GM10266 (cell line): ENCODE measurements around the gene NTRK3.
"Not testable (repeated sequence)": the region's sequence is repeated elsewhere in the genome, so short reads cannot be mapped to it uniquely, and the experiment has no call there.

Experiments used
- DNase-seq: peaks from one replicate; pipeline ENCODE4 v3.0.0; 2012; ENCODE audit errors: extremely low spot score
- TF ChIP-seq, protein P1 (sequence below): IDR thresholded peaks from 2 replicates; pipeline ENCODE4 v1.5.1; 2012; ENCODE audit warnings: mild to moderate bottlenecking, low read depth; ENCODE audit not compliant: control insufficient read depth, insufficient read depth; ENCODE audit errors: missing control alignments

The NTRK3 gene

DNA sequence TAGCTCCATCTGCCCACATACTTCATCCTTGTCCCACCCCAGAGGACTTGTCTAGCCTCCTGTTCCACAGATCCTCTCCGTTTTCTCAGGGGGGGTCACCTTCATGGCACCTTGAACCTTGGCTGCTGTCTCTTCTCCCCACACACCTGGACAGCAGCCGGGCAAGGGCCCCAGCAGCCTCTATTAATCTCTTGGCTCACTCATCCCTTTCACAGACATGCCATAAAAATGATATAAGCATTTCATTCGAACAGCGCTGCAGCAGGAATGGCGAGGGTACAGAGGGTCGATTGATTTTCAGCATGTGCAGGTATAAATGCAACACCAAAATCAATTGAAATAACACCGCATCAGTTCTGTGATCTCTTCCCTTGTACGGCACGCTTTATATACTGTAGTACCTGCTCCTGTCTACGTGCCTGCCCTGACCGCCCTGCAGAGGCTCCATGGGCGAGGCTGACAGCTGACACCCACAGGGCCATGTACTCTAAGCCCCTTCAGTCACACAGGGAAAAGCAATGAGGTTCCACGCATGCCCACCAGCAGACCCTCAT, 209.9 kb downstream of the NTRK3 start:
- TF ChIP-seq, protein P1, sequence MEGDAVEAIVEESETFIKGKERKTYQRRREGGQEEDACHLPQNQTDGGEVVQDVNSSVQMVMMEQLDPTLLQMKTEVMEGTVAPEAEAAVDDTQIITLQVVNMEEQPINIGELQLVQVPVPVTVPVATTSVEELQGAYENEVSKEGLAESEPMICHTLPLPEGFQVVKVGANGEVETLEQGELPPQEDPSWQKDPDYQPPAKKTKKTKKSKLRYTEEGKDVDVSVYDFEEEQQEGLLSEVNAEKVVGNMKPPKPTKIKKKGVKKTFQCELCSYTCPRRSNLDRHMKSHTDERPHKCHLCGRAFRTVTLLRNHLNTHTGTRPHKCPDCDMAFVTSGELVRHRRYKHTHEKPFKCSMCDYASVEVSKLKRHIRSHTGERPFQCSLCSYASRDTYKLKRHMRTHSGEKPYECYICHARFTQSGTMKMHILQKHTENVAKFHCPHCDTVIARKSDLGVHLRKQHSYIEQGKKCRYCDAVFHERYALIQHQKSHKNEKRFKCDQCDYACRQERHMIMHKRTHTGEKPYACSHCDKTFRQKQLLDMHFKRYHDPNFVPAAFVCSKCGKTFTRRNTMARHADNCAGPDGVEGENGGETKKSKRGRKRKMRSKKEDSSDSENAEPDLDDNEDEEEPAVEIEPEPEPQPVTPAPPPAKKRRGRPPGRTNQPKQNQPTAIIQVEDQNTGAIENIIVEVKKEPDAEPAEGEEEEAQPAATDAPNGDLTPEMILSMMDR: no peak
- DNase-seq: no peak

DNA sequence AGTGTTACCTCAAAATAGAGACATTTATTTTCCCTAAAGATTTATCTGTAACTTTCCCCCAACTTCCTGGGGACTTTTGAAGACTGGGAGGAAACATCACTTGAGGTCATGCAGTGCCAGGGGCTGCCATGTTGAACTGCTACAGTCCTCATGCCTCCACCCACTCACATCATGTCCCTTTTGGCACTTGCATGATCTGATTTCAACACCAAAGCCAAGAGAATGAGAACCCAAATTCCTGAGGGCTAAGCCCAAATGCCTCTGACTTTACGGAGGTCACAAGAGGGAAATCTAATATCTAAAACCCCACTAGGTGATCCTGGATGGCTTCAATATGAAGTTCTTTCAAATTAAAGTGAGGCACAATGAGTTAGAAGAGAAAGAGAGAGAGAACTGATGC, 213.1 kb downstream of the NTRK3 start:
- TF ChIP-seq, protein P1: no peak
- no peak for DNase-seq

DNA sequence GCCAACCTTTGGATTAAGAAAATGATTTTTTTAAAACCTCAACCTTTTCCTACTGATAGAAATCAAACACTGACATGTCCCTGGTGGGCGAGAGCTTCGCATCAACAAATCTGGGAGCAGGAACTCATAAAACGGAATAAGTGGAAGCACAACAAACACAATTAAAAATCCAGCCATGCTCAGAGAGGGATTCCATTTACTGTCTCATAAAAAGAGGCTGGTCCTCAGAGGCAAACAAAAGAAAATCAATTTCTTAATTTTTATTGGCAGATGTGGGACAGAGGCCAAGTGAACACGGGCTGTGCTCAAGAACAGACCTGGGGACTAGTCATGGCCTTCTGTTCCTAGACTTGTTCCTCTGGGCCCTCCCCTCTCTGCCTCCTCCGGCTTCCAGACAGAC, 214.5 kb downstream of the NTRK3 start:
- DNase-seq: no peak
- TF ChIP-seq, protein P1: no peak

DNA sequence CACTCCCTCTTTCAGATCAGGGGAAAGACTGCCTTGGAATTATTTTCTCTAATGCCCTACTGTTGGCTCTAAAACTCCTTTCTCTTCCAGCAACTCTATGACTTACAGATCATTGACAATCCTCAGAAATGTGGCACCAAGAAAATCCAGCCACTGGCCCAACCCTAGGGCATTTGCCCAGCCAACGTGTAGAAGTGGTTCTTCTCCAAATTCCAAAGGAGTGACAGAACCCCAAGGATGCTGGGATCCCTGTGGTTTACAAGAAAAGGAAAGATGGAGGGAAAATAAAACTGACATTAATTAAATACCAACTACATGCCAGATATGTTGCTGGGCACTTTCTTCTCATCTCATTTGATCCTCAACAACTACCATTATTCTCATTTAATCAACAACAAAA, 216.0 kb downstream of the NTRK3 start:
- TF ChIP-seq, protein P1: no peak
- DNase-seq: no peak

DNA sequence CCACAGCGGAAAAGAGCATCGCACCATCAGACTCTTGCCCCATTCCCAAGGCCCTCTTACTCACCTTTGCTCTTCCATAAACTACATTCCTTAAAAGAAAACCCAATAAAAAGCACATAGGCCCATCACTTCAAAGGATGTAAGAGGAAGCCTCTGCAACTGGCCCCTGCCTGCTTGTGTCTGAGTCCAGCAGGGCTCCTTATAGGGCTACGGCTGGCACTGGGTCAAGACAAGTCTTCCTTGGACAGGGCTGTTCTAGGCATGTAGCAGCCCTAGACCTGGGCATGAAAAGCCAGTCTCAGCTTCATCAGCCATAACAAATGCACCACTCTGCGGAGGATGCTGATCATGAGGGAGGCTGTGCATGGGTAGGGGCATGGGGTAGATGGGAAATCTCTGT, 218.3 kb downstream of the NTRK3 start:
- DNase-seq: no peak
- TF ChIP-seq, protein P1: no peak

DNA sequence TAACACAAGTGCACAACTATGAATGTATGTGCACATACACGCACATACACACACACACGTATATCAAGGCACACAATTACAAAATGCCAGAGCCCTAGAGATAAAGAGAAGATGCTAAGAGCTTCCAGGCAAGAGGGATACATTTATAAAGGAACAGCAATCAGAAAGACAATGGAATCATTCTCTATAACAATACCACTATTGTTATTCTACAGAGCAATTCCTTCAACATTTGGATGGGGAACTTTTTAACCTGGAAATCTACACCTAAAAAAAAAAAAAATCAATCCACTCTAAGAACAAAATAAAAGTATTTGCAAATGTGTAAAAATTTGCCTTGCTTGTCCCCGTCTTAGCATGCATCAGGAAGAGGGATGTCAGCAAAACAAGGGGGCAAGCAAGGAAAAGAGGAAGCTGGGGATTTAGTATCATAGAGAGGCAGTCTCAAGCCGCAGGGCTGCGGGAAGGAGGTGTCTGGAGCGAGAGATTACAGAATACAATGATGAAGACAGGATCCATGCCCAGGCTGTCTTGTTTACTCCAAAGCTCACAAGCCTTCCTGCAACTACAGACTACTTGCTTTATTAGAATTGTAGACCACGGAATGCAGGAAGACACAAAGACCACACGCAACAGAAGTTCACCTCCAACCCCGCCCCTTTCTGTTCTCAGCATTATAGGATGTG, 220.2 kb downstream of the NTRK3 start:
- TF ChIP-seq, protein P1: no peak
- DNase-seq: no peak

DNA sequence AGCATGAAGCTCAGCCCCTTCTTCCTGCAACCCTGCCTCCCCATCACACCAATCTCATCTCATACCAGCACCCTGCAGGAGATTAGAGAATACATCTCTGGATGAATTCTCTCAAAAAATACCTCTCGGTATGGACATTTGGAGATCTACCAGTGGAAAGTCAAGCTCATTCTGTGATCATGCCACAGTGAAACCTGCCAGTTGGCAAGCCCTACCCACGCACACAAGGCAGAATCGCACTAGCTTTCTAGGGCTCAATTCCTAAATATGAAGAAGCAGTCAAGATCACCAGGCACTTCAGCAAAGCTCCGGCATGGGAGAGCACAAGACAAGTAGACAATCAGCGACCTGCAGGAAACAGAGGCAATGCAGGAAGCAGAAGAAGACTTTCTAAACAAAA, 221.2 kb downstream of the NTRK3 start:
- no peak for DNase-seq
- TF ChIP-seq, protein P1: no peak

DNA sequence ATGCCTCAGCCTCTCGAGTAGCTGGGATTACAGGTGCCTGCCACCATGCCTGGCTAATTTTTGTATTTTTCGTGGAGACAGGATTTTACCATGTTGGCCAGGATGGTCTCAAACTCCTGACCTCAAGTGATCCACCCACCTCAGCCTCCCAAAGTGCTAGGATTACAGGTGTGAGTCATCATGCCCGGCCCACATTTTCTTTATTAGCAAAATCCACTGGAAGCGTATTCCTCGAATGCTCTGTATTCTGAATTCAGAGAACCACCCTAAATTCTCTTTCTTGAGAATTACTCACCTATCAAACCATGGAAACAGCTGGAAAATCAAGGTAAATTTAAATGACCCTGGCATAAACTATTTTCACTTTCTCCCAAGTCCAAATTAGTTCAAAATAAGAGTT, 223.1 kb downstream of the NTRK3 start:
- not testable (repeated sequence) for DNase-seq
